MM.1S (cell line): ENCODE data around the gene PYCR2.

ENCODE experiments used
- CTCF ChIP-seq: fragments of 300-600 bp; sonication (generic); IDR thresholded peaks from 2 replicates; pipeline ENCODE4 v1.5.1; 2016; ENCODE audit warnings: antibody characterized with exemption, low read length, mixed read lengths
- EZH2 ChIP-seq: fragments of 300-600 bp; sonication (generic); optimal IDR thresholded peaks from 2 replicates; pipeline ENCODE3; 2017; ENCODE audit warnings: low read depth, mild to moderate bottlenecking, antibody characterized with exemption, low read length, mixed read lengths

DNA sequence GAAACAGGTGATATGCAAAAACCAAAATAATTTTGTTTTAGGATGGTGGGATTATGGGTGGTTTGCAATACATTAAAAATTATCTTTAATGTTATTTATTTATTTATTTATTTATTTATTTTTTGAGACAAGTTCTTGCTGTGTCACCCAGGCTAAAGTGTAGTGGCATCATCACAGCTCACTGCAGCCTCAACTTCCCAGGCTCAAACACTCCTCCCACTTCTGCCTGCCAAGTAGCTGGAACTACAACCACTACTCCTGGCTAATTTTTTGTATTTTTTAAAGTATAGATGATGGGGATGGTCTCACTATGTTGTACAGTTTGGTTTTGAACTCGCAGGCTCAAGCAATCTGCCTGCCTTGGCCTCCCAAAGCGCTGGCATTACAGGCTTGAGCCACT is 6.5 kb upstream of the PYCR2 start:
- TF ChIP-seq CTCF (no peak), EZH2 (no peak)
